GM21447 (cell line): ENCODE data around the gene TRIM14.
"Not testable (repeated sequence)": the region's sequence is repeated elsewhere in the genome, so short reads cannot be mapped to it uniquely, and the experiment has no call there.

ENCODE experiments used
- ATAC-seq: cut with Tn5 transposase; IDR thresholded peaks from one replicate; pipeline ENCODE4 v1.9.1; 2021; ENCODE audit not compliant: unreplicated experiment

TRIM14 gene

DNA sequence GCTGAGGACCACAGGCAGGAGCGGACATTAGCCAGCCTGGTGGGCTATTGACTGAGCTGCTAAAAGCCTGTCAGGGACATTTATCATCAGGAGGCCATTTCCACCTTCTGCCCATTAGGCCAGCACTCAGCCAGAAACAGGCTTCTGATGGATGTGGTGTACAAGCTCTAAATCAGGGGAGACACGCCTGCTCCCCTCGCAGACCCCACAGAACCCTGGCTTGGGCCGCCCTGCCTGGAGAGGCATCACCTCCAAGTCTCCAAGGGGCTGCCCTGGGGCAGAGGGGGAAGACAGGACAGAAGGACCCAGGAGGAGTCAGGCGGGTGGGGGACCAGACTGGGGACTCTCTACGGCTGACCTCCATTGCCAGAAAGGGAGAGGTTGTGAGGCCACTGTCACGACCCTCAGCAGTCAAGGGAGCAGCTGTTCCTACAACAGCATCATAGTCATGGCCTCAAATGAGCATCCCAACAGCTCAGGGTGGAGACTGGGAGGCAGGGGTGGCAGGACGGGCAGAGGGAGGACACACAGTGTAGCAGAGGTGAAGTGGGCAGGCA is 24.0 kb upstream of the TRIM14 start:
- no peak for ATAC-seq

DNA sequence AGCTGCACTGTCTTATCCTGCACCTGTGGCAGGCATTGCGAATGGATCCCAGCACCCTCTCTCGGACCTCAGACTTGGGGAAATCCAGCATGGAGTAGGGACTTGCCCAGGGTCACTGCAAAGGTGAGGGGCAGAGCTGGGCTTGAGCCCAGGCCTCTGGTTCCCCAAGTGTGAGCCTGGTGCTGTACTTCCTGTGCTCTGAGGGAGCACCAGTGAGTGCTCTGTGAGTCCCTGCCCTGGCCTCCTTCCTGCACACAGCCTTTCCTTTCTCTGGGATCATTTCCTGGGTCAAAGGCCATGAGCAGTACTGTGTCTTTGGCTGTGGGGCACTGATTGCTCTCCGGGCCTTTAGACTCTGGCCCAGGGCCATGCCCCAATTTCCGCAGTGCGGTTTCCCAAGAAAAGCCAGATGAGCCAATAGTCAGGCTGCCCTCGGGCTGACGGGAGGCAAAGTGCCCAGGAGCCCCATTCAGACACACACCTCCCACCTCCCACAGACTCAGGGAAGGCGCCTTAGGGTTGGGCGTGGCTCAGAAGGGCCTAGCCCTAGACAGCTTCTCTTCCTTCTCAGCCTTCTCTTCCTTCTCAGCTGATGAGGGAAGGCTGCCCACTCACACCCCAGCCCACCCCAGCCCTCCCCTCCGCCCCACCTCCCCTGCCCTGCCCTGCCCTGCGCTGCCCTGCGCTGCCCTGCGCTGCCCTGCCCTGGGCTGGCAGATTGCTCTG is 23.3 kb upstream of the TRIM14 start:
- no peak for ATAC-seq

DNA sequence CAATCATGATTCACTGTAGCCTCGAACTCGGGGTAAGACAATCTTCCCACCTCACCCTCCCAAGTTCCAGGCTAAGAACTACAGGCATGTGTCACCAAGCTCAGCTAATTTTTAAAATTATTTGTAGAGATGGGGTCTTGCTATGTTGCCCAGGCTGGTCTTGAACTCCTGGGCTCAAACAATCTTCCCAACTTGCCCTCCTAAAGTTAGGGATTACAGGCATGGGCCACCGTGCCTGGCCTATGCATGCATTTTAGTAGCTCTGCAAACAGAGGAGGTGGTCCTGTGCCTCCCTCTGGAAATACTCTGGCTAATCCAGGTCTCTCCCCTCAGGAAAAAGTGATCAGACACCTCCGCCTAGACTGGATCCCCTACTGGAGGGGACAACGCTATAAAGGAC is 21.5 kb upstream of the TRIM14 start:
- ATAC-seq: no peak

DNA sequence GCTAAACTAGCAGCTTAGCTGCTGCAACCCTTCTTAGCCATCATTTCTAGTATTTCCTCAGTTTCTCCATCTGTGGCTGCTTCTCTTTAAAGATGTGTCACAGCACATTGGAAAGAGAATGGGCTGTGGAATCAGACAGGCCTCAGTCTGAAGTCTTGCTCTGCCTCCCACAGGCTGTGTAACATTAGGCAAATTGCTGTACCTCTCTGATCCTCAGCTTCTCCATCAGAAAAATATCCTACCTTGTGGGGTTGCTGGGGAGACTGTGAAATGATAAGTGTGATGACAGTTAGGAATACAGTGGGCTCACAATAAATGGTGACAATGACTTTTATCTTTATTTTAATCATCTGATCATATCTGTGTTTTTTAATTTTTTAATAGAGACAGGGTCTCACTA is 17.5 kb upstream of the TRIM14 start:
- ATAC-seq: no peak

DNA sequence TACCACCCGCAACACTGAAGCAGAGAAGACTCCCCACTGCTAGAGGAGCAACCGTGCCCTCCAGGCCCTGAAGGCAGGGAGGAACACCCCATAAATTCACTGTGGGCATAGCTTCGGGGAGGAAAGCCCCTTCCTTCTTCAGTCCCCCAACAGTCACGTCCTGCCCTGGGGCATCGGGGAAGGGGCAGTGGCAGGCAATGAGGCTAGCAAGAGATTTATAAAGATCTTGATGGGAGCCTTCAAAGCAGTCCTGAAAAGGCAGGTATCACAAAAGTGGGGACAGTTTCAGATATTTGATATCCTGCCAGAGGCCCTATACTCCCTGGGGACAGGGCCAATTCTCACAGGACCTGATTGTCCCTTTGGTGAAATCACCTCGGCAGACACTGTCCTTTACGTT is 16.9 kb upstream of the TRIM14 start:
- ATAC-seq: no peak

DNA sequence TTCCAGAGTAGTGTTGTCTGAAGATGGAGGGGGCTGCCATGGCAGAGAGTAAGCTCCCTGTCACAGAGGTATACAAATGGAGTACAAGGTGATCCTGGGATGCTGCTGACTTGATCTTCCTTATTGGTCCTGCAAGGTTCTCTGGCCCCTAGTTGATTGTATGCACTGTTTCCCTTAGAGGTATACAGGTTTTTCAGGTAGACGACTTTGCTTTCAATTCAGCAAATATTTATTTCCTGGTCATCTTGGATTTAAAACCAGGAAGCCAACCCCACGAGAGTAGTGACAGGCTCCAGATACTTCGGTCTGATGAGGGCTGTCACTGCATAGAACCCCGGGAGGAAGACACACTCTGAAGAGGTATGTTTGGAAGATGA is 16.5 kb upstream of the TRIM14 start:
- ATAC-seq: no peak

DNA sequence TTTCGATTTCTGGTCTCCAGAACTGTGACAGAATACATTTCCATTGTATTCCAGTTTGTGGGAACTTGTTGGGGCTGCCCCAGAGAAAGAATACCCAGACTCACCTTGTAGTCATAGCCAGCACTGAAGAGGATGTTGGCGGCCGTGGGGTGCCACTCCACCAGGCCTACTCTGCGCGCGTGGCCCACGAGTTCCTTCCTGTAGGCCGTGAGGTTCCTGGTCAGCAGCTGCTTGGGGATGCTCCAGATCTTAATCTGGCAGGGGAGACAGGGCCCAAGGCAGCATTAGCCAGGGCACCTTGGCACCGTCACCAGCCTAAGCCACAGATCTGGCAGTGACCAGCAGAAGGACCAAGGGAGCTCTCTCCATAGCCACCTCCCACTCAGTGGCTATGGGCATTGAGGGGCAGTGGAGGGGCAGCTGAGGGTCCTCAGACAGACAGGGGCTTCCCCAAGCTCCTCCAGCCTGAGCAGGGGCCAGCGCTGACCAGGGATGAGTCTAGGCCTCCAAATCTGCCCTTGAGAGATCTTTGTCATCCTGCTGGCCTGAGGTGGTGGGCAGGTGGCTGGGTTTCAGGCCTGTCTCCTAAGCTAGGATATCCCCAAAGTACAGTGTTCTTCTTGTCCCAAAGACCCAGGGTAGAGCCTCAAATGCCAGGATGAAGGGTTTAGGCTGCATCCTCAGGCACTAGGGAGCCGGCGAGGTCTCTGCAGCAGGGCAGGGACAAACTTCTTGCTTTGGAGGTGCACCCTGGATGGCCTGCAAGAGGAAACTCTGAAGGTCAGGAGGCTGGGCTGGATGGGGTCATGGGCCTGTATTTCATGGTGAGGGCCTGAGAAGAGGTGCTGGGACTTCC is 15.9 kb upstream of the TRIM14 start:
- no peak for ATAC-seq

DNA sequence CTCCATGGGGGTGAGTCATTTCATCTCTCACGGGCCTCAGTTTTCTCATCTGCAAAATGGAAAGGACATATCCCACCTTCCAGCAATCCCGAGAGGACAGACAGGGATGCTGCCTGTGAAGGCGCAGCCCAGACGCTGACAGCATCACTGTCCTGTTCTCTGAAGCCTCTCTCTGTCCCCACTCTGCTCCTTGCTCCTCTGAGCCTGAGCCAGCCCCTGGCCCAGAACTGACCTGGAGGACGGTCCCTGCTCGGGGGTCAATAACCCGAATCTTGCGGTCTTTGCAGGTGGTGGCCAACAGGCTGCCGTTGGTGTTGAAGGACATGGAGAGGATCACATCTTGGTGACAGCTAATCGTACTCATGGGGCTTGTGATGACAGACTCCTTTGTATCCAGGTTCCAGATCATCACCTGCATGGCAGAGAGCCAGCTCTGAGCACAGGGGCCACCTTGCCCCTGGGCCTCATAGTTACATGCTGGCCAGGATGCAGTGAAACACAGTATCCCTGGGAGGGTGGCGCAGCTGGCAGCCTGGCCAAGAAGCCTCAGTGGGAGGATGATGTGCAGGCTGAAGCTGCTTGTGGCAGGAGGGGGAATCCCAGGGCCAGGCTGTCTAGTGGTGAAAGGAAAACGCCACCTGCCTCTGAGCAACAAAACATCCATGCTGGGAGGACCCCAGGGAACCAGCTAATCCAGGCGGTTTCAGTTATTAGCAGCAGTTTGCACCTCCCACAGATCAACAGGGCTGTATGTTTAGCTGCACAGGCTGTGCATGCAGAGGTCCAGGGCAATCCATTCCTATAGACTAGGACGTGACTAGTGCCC is 14.0 kb upstream of the TRIM14 start:
- ATAC-seq: no peak

DNA sequence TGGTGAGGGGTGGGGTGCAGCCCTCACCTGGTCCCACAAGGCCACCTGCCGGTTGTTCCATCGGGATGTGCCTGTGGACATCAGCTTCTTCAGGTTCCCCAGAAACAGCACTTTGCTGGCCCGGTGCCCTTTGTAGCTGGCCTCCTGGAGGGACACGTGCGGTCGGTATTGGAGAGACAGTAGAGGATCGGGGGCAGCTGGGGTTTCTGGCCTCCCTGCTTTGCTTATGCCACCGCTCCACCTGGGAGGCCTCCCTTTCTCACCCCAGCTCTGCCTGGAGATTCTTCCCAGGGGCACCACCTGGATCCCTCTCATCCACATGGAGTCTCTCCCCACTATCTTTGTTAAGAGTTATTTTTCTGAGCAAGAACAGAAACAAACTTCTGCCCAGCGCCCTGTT is 13.1 kb upstream of the TRIM14 start:
- no peak for ATAC-seq

DNA sequence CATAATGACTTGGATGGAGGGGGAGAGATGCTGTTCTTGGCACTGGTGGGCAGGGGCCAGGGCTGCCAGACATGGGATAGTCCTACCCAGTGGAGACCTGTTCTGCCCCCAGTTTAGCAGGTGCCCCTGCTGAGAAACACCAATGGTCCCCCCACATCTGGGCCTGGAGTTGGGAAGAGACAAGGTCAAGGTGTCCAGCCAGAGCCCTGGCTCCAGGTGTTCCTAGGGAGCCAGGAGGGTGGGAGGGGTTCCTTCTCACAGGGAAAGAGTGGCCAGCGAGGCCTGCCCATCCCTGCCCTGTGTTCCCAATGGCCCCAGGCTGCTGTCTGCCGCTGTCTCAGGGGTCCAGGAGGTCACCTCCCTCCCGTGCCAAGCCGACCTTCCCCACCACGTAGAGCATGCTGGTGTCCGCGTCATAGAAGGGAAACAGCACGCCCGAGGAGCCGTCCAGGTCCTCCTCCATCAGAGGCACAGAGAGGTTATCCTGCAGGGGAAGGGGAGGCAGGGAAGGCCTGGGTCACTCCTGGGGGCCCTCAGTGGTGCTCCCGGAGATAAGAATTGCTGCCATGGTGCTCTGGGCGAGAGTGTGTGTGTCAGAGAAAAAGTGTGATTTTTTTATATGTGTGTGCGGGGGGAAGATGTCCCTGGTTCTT is 11.7 kb upstream of the TRIM14 start:
- ATAC-seq: no peak

DNA sequence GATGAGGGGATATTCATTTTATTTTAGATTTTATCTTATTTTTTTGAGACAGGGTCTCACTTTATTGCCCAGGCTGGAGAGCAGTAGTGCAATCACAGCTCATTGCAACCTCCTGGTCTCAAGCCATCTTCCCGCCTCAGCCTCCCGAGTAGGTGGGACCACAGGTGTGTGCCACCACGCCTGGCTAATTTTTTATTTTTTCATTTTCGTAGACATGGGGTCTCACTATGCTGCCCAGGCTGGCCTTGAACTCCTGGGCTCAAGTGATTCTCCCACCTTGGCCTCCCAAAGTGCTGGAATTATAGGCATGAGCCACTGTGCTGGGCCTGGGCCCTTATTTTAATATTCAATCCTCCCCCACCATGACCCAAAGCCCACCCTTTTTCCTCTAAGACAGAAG is 11.0 kb upstream of the TRIM14 start:
- not testable (repeated sequence) for ATAC-seq

DNA sequence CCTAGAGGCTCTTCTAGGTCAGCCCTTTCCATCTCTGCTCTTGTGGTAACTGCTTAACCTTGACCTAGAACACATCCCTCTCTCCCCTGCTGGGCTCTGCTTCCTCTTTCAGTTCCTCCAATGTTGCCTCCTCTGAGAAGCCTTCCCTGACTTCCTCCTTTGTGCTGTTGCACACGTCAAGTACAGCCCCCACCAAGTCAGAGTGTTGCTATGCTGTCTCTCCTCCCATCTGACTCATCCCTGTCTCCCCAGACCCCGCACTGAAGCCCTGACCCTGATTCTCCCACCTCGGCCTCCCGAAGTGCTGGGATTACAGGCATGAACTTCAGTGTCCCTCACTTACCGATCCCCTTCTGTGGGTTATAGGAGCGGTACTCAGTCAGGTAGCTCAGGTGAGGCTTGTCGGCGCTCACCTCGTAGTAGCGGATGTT is 10.4 kb upstream of the TRIM14 start:
- peak; percentile 87 for ATAC-seq

DNA sequence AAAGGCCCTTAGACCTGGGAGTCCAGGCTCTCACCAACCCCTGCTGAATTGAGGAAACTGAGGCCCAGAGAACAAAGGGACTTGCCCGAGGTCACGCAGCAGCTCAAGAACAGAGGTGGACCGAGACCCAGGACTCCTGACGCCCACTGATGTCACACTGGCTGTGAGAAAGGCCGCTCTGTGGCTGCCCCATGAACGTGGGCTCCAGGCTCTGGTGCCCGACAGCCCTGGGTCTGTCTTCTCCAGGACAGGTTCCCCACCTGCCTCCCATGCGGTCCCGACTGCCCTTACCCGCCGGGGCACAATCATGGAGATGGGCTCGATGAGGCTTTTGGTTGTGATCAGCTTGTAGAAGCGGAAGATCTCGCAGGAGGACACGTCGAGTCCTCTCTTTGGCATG is 9.3 kb upstream of the TRIM14 start:
- ATAC-seq: no peak

DNA sequence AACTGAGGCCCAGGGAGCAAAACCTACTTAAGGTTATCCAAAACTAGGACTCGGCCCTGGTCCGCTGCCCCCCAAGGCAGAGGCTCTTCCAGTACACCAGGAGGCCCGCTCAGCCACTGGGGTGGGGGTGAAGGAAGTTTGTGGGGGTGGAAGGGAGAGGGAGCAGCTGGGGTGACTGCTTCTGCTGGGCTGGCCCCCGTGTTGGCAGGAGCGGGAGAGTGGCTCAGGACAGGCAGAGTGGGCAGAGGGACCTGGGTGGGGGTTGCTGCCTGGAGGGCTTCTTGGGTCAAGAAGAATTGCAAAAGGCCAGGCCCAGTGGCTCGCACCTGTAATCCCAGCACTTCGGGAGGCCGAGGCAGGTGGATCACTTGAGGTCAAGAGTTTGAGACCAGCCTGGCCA is 8.2 kb upstream of the TRIM14 start:
- ATAC-seq: no peak

DNA sequence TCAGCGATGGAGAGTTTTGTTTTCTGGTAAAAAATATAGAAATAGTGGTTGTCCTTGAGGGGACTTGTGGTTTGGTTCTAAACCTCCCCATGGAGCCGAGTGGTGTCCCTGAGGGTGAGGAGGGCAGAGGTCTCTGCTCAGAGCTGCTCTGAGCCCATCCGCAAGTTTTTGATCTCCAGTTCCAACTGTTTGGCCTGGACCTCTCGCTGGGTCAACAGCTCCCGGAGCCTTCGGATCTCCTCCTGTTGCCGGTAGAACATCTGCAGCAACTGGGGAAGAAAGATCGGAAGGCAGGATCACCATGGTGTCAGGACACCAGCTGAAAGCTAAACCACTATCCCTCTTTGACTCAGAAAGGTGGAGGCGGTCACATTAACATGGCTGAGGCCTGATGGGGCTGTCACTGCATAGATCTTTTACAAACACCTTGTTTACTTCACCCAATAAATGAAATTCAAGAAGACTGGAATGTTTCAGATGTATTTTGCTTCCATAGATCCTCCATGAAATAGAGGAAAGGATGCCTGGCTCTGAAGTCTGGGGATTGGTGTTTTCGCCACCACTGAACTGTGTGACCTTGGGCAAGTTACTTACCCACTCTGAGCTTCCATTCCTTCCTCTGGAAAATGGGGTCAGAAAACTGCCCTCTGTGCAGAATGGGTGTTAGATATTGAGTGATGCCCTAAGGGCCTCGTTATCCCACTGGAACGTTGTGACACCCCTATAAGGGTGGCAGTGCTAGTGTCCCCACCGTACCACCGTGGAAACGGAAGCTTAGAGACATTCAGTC is 5.8 kb upstream of the TRIM14 start:
- no peak for ATAC-seq

DNA sequence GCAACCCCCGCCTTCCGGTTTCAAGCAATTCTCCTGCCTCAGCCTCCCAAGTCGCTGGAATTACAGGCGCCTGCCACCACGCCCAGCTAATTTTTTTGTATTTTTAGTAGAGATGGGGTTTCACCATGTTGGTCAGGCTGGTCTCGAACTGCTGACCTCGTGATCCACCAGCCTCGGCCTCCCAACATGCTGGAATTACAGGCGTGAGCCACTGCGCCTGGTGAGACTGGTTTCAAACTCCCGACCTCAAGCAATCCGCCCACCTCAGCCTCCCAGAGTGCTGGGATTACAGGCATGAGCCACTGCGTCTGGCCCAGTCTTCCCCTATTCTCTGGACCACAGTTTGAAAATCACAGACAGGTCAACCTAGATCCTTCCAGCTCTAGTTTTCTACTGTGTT is 5.1 kb upstream of the TRIM14 start:
- ATAC-seq: not testable (repeated sequence)

DNA sequence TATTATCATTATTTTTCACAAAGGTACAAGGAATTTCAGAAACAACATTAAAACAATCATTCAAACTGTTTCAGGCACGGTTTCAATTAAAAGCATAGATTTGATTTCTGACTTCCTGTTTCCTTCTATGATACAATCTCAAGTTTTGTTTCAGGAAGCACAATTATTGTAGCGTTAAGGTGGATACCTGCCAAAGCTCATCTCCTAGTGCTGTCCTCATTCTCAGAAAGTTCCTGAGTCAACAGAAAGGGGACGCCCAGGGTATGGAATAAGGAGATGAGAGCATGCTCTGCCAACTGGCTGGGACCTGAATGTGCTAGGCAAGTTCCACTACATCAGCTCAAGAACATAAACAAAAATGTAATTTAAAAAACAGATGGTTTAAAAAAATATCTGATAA is 2.0 kb upstream of the TRIM14 start:
- ATAC-seq: no peak

DNA sequence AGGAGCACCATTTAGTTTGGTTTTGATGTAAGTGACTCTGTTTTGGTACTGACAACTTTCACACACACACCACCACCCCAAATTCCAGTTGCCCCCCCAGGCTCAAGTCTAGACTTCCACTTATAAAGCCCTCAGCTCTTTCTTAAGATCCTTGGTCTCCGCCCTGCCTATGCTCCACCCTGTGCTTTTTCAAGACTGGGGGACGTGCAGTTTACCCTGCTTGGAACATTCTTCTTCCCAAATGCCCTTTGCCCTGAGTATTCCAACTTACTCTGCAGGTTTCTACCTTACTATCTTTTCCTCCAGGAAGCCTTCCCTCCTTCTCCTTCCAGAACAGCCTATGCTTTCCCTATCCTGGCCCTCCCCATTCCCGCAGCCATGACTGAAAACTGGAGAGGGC is 1.5 kb upstream of the TRIM14 start:
- no peak for ATAC-seq

DNA sequence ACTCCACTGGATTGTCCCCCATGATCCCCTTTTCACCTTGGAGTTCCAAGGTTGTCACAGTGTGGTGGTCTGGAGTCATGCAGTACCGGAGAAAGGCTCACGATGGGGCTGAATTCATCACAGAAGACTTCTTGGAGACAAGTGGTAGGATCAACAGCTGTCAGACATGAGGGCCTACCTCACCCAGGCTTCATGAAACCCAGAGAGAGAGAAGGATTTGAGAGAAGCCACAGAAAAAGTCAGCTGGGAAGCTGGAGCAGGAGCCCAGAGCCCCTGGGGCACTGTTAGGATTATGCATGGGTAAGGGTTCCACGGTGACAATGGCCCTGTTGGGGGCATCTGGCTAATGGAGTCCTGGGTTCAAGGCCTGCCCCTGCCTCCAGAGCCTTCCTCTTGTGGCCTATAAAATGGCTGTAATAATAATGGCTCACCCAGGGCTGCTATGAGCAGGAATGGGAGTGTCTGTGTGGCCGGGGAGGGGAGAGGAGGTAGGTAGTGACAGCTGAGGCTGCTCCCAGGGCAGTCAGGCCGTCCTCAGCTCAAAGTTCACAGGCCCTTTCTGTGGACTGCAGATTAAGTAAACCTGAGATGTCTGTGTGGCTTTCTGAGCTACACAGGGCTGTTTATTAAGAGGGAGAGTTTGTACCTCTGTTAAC is 910 bp downstream of the TRIM14 start:
- peak; percentile 56 for ATAC-seq

DNA sequence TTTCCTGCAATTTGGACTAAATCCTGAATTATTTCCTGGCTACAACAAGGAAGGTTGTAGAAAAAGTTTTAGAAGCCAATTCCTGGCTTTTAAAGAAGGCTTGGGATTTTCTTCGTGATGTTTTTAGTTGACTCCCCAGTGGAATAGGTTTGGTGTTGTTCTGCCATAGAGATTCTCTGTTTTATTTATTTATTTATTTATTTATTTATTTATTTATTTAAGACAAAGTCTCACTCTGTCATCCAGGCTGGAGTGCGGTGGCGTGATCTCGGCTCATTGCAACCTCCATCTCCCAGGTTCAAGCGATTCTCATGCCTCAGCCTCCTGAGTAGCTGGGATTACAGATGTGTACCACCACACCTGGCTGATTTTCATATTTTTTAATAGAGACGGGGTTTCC is 1.9 kb downstream of the TRIM14 start:
- not testable (repeated sequence) for ATAC-seq
